Measurements from ENCODE around the gene C1QTNF9B.

C1QTNF9B gene

GRCh38 chr13:23865906-23866305 lies 31.4 kb downstream of the C1QTNF9B start:
- H3K4me3 ChIP-seq (ENCODE audit: low read depth, low read length) = no peak overlapping the region
- no peak for DNase-seq (ENCODE audit: low read depth)

GRCh38 chr13:23865026-23865425 lies 32.3 kb downstream of the C1QTNF9B start:
- no peak for DNase-seq (ENCODE audit: low read depth)
- H3K4me3 ChIP-seq (ENCODE audit: low read depth, low read length) = no peak overlapping the region

- no peak overlapping the region for H3K4me3 ChIP-seq (ENCODE audit: low read depth, low read length)
- no peak for DNase-seq (ENCODE audit: low read depth)
Measured at GRCh38 chr13:23861310-23861709, 36.0 kb downstream of the C1QTNF9B start.

GRCh38 chr13:23859904-23860303 lies 37.4 kb downstream of the C1QTNF9B start:
- DNase-seq (ENCODE audit: low read depth) = no peak

GRCh38 chr13:23859455-23859854 lies 37.8 kb downstream of the C1QTNF9B start:
- DNase-seq (ENCODE audit: low read depth) = no peak
- H3K4me3 ChIP-seq (ENCODE audit: low read depth, low read length) = no peak overlapping the region

More at GRCh38 chr13:23859904-23860303, 37.4 kb downstream of the C1QTNF9B start:
- no peak overlapping the region for H3K4me3 ChIP-seq (ENCODE audit: low read depth, low read length)

- no peak for DNase-seq (ENCODE audit: low read depth)
- no peak overlapping the region for H3K4me3 ChIP-seq (ENCODE audit: low read depth, low read length)
Measured at GRCh38 chr13:23858546-23858945, 38.8 kb downstream of the C1QTNF9B start.

GRCh38 chr13:23856008-23856750 lies 41.1 kb downstream of the C1QTNF9B start:
- no peak overlapping the region for H3K4me3 ChIP-seq (ENCODE audit: low read depth, low read length)
- DNase-seq (ENCODE audit: low read depth) = no peak

- no peak overlapping the region for H3K4me3 ChIP-seq (ENCODE audit: low read depth, low read length)
- no peak for DNase-seq (ENCODE audit: low read depth)
Measured at GRCh38 chr13:23855360-23855759, 41.9 kb downstream of the C1QTNF9B start.

GRCh38 chr13:23852351-23852750 lies 45.0 kb downstream of the C1QTNF9B start:
- no peak for DNase-seq (ENCODE audit: low read depth)
- H3K4me3 ChIP-seq (ENCODE audit: low read depth, low read length) = no peak overlapping the region

- H3K4me3 ChIP-seq (ENCODE audit: low read depth, low read length) = no peak overlapping the region
- peak; percentile 40 for DNase-seq (ENCODE audit: low read depth)
Measured at GRCh38 chr13:23851106-23851505, 46.2 kb downstream of the C1QTNF9B start.

- DNase-seq (ENCODE audit: low read depth) = no peak
- no peak overlapping the region for H3K4me3 ChIP-seq (ENCODE audit: low read depth, low read length)
Measured at GRCh38 chr13:23850134-23850533, 47.2 kb downstream of the C1QTNF9B start.

GRCh38 chr13:23849670-23850069 lies 47.6 kb downstream of the C1QTNF9B start:
- H3K4me3 ChIP-seq (ENCODE audit: low read depth, low read length) = no peak overlapping the region
- no peak for DNase-seq (ENCODE audit: low read depth)

GRCh38 chr13:23848646-23849141 lies 48.6 kb downstream of the C1QTNF9B start:
- DNase-seq (ENCODE audit: low read depth) = no peak
- no peak overlapping the region for H3K4me3 ChIP-seq (ENCODE audit: low read depth, low read length)

GRCh38 chr13:23848019-23848418 lies 49.3 kb downstream of the C1QTNF9B start:
- no peak for DNase-seq (ENCODE audit: low read depth)
- H3K4me3 ChIP-seq (ENCODE audit: low read depth, low read length) = no peak overlapping the region

- no peak for DNase-seq (ENCODE audit: low read depth)
- no peak overlapping the region for H3K4me3 ChIP-seq (ENCODE audit: low read depth, low read length)
Measured at GRCh38 chr13:23847497-23847896, 49.8 kb downstream of the C1QTNF9B start.

GRCh38 chr13:23845105-23845725 lies 52.1 kb downstream of the C1QTNF9B start:
- H3K4me3 ChIP-seq (ENCODE audit: low read depth, low read length) = no peak overlapping the region
- no peak for DNase-seq (ENCODE audit: low read depth)

- H3K4me3 ChIP-seq (ENCODE audit: low read depth, low read length) = no peak overlapping the region
- no peak for DNase-seq (ENCODE audit: low read depth)
Measured at GRCh38 chr13:23844132-23844531, 53.2 kb downstream of the C1QTNF9B start.

GRCh38 chr13:23843436-23843835 lies 53.9 kb downstream of the C1QTNF9B start:
- DNase-seq (ENCODE audit: low read depth) = no peak
- no peak overlapping the region for H3K4me3 ChIP-seq (ENCODE audit: low read depth, low read length)

GRCh38 chr13:23842406-23842805 lies 54.9 kb downstream of the C1QTNF9B start:
- no peak overlapping the region for H3K4me3 ChIP-seq (ENCODE audit: low read depth, low read length)
- DNase-seq (ENCODE audit: low read depth) = no peak

Data from skeletal muscle cell (primary cell).